Suprapubic skin (tissue), 4 donors: ENCODE results near the gene TFPI2.

Source experiments
- CTCF ChIP-seq, 2 donors: fragments of 200-600 bp in 1 of 2; fragments of 450-650 bp in 1 of 2; sonication (generic) in 1 of 2; IDR thresholded peaks; one replicate each; pipeline ENCODE4 v1.5.1; 2016 to 2019; ENCODE audit warnings: antibody characterized with exemption in 2 of 2, mild to moderate bottlenecking in 1 of 2, moderate library complexity in 1 of 2
- POLR2A ChIP-seq, 2 donors: fragments of 450-650 bp; IDR thresholded peaks; one replicate each; pipeline ENCODE4 v1.6.1; 2017; ENCODE audit warnings: antibody characterized with exemption in 2 of 2, mild to moderate bottlenecking in 2 of 2, moderate library complexity in 2 of 2
- POLR2AphosphoS5 ChIP-seq, 3 donors: sonication (generic); formaldehyde crosslinking; IDR thresholded peaks; one replicate each; pipeline ENCODE4 v1.6.1; 2017; ENCODE audit warnings: antibody characterized with exemption in 3 of 3

DNA sequence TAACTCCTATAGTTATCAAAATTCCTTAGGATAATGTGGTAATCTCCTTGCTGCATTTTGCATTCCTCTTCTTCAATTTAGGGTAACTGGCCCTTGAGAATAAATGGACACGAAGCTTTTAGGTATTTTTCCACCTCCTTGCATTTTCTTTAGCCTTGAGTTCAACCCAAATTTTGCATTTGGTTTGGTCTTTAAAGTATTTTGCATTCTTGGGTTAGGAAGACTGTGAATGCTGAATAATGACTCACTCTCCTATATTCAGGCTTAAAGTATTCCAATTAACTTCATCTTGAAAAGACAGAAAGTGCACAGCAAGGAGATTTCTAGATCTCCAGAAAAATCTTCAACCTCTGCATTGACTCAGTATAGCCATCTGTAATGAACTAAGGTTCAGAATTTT, 47.3 kb downstream of the TFPI2 start:
- TF ChIP-seq POLR2A (IDR thresholded peaks at IDR 0.05) (no peak), CTCF (IDR thresholded peaks at IDR 0.05) (no peak), POLR2AphosphoS5 (IDR thresholded peaks at IDR 0.05) (no peak)
